HS-27A (cell line): ENCODE measurements around the gene FCHO1.

Experiments used
- DNase-seq: peaks from one replicate; pipeline ENCODE4 v3.0.0-alpha.2; 2012; ENCODE audit warnings: low read depth, missing footprints

Gene FCHO1

GRCh38 chr19:17735410-17735809 lies 15.9 kb upstream of the FCHO1 start:
- no peak for DNase-seq

GRCh38 chr19:17737690-17738153 lies 13.6 kb upstream of the FCHO1 start:
- DNase-seq = no peak

DNA sequence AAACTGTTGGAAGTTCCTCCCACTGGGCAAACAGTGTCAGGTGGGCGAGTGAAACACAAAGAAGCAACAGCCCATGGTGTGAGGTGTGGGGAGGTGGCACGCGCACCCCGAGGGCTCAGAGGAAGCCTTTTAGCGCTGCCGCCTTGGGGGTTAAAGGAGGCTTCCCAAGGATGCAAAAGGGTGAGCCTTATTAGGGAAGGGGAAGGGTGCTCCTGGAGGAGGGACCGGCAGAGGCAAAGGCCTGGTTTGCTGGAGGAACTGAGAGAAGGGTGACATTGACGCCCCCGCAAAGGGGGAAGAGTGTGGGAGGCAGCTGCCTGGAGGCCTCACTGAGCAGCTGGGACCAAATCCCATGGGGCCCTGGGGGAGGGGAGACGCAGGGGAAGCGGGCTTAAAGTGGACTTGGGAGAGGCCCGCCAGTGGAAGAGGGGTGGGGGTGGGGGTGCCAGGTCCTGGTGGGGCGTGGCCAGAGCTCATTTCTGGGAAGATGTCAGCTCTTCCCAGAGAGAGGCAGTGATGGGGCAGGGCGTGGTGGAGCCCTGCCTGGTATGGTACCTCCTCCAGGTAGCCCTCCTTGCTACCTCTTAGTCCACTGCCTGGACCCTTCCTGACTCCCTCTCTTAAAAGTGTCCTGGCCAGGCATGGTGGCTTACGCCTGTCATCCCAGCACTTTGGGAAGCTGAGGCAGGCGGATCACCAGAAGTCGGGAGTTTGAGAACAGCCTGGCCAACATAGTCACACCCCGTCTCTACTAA lies 12.0 kb upstream of the FCHO1 start:
- no peak for DNase-seq

- DNase-seq = no peak
Observed at GRCh38 chr19:17741456-17741855, 9.8 kb upstream of the FCHO1 start.

GRCh38 chr19:17743874-17744580 lies 7.2 kb upstream of the FCHO1 start:
- DNase-seq = no peak

GRCh38 chr19:17747205-17748098 lies 3.8 kb upstream of the FCHO1 start:
- peak; percentile 62 for DNase-seq

GRCh38 chr19:17748884-17749638 lies 2.2 kb upstream of the FCHO1 start:
- no peak for DNase-seq

DNA sequence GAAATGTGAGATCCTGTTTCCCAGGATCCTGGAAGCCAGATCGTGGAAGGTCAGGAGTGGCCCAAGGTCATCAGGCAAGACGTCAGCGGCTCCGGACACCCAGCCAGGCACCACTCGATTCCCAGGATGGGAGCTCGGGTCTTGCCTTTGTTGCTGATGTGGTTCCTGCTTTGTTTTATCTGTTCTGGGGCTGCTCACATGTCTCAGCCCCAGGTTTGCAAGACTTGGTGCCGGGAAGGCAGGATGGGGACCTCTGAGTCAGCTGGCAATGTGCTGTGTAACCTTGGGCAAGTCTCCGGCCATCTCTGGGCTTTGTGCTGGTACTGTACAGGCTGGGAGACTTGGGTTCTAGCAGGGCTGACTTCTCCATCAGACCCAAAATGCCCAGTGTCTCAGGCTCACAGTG lies 1.4 kb upstream of the FCHO1 start:
- DNase-seq = no peak

DNA sequence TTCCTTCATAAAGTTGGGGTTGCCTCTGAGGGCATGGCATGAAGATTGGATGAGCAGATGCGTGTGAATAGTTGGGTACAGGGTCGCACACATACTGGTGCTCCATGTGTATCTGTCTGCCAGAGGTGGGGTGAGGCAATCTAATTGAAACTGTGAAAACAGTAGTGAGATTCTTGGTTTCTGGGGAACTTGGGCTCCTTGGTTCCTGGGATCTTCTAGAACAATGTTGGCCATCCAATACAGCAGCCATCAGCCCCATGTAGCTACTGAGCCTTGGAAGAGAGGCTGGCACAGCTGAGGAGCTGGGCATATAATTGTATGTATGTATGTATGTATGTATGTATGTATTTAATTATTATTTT lies 616 bp downstream of the FCHO1 start:
- no peak for DNase-seq

DNA sequence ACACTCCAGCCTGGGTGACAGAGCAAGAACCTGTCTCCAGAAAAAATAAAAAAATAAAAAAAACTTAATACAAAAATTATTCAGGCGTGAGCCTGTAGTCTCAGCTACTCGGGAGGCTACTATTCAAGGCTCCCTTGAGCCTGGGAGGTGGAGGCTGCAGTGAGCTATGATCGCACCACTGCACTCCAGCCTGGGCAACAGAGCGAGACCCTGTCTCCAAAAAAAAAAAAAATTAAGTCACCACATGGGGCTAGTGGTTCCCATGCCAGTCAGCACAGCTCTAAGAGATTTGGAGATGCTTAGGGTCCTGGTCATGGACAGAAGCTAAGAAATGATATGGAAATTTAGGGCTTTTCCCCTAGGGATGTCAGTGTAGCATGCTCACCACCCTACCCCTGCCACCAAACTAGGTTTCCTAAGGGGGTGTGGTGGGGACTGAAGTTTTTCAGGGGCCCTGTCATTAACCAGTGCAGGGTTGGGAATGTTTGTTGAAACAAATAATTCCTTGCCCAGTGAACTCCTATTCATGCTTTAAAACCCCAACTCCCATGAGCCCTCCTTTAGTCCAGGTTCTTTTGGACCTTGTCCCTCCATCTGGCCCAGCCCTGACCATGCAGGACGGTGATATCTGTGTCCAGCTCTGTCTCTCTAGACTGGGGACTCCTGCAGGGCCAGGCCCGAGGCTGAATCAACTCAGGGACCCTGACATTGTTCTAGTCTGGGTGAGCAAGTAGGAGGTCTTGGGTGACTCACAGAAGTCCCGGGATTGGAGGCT lies 1.8 kb downstream of the FCHO1 start:
- no peak for DNase-seq

- DNase-seq = no peak
Observed at GRCh38 chr19:17753976-17754375, 2.7 kb downstream of the FCHO1 start.

DNA sequence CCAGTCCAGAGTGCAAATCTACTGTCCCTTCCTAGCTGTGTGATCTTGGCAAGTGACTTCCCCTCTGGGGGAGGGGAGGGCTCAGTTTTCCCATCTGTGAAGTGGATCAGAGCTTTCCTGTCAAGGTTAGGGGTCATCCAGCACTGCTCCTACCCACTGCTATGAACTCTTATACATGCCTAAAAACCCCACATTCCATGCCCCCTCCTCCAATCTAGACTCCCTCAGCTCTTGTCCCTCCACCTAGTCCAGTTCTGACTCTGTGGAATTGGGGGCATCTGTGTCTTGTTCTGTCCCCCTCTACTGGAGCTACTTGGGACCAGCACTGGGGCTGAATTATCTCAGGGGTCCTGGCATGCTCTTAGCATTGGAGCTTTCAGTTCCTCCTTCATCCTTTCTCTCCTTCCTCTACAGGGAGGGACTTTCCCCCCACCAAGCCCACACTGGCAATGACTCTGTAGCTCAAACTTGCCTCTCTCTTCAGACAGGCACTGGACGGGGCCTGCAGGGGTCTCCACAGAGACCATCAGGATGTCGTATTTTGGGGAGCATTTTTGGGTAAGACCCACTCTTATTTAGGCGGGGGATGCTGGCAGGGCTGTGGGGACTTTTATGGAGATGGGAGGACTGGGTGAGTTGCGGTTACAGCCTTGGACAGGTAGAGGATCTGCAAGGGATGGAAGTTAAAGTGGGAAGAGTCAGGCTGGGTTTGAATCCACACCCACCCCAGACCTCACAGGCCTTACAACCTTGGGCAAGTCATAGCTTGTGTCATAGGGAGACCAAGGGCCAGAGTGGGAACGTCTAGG lies 3.6 kb downstream of the FCHO1 start:
- DNase-seq = no peak

GRCh38 chr19:17755443-17755890 lies 4.2 kb downstream of the FCHO1 start:
- no peak for DNase-seq

GRCh38 chr19:17755977-17756670 lies 4.8 kb downstream of the FCHO1 start:
- no peak for DNase-seq

- no peak for DNase-seq
Observed at GRCh38 chr19:17757125-17757524, 5.8 kb downstream of the FCHO1 start.

- no peak for DNase-seq
Observed at GRCh38 chr19:17758515-17758914, 7.2 kb downstream of the FCHO1 start.

DNA sequence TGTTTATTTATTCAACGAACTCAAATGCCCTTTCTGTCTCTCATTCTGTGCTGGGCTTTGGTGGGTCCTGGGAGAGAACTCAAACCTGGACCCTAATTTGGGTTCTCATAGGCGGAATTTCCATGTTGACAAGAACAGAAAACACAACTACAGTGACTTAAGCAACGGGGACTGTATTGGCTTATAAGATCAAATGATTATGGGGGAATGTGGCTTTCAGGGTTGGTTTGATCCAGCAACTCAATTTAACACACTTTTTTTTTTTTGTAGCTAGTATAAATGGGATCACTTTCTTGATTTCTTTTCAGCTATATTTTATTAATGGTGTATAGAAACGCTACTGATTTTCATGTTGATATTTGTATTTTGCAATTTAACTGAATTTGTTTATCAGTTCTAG lies 9.9 kb downstream of the FCHO1 start:
- no peak for DNase-seq

GRCh38 chr19:17762505-17763229 lies 11.4 kb downstream of the FCHO1 start:
- DNase-seq = no peak

DNA sequence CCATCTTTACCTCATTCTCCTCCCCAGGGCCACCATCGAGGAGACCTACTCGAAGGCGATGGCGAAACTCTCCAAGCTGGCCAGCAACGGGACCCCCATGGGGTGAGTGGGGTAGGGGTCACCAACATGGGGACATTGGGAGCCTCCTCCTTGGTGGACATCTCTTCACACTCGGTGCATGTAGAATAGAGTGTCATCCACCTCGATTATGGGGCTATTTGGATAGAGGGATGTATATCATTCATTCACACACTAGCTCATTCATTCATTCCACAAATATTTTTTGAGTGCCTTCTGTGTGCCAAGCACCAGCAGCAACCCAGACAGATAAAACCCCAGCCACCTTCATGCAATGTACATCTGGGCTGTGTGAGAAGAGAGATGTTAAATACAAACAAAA lies 13.1 kb downstream of the FCHO1 start:
- no peak for DNase-seq
